OCI-M1 (cell line): ENCODE data around the gene EDNRB.
"Not testable (repeated sequence)": the region's sequence is repeated elsewhere in the genome, so short reads cannot be mapped to it uniquely, and the experiment has no call there.

Experiments
- DNase-seq: peaks from one replicate; lab custom pipeline; 2025; lab: John Stamatoyannopoulos, UW

EDNRB gene

GRCh38 chr13:77896536-77896935 is 22.1 kb downstream of the EDNRB start:
- DNase-seq, result no peak

DNA sequence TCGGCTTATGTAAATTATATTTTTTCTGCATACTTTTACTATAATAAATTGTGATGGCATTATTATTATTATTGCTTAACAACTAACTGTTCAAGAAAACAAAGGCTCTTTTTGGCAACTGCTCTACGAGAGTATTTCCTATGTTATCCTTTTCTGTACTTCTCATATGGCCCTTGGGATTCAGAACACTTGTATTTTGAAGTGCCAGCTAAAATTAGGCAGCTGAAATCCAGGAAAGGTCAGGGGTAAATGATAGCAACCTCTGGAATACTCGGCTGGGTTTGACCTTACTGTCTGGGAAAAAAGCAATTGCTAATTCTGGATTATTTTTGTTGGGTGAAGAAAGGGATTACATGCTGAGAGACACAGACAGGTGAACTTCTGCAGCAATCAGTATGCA is 23.9 kb downstream of the EDNRB start:
- DNase-seq, result no peak

GRCh38 chr13:77893066-77893465 is 25.6 kb downstream of the EDNRB start:
- DNase-seq, result no peak

- no peak for DNase-seq
Measured at GRCh38 chr13:77892491-77892890, 26.1 kb downstream of the EDNRB start.

GRCh38 chr13:77891486-77891885 is 27.1 kb downstream of the EDNRB start:
- DNase-seq, result no peak

GRCh38 chr13:77891041-77891440 is 27.6 kb downstream of the EDNRB start:
- no peak for DNase-seq

- DNase-seq, result no peak
Measured at GRCh38 chr13:77883328-77883727, 35.3 kb downstream of the EDNRB start.

- no peak for DNase-seq
Measured at GRCh38 chr13:77878190-77878589, 40.4 kb downstream of the EDNRB start.

GRCh38 chr13:77876176-77876575 is 42.5 kb downstream of the EDNRB start:
- no peak for DNase-seq

GRCh38 chr13:77874406-77874805 is 44.2 kb downstream of the EDNRB start:
- DNase-seq, result no peak

GRCh38 chr13:77872995-77873394 is 45.6 kb downstream of the EDNRB start:
- DNase-seq, result no peak

DNA sequence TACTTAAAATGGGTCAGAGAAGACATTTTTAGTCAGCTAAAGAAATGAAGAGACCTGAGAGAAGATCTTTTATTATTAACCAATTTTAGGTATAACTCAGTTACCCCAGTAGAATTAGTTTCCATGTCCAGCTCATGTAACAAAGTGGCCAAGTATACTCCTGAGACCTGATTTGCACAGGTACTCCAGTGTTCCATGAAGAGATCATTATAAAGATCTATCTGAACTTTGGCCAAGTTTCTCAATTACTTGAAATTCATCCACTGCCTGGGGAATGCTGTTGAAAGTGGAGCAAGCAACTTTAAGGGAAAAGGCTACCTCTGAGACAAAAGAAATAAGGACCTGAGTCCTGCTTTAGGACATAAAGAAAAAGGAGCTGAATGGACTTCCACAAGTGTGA is 47.0 kb downstream of the EDNRB start:
- DNase-seq, result no peak

DNA sequence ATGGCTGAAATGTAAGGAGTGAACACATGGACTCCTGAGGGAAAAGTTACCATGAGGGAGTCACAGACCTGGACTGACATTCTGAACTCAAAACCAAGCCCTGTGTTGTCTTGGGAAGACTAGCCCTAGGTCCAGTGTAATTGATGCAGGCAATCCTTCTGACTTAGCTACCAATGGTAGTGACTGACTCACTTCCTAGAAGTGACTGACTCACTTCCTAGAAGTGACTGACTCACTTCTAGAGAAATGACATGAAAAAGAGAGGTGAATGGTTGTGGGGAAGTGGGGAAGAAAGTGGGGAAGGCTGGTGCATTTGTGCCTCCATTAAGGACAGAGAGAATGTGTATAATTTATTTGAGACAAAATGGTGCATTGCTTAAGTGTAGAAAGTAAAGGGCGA is 49.9 kb downstream of the EDNRB start:
- peak; percentile 64 for DNase-seq

GRCh38 chr13:77866971-77867370 is 51.7 kb downstream of the EDNRB start:
- peak; percentile 88 for DNase-seq

DNA sequence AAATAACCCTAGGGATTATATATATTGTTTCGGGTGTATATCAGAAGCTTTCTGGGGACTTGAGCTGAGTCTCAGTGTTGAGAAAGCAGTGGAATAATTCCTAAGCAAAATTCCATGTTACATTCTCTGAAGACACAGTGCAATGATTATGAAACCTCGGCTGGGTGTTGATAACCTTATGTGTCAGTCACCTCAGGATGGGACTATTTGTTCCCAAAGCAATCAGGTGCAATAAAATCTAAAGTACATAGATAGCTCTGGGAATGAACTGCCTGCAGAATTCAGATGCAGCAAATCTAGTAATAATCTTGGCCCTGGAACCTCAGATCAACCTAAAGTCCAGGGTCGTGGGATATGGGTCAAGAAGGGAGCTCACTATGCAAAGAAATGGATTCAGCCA is 53.0 kb downstream of the EDNRB start:
- no peak for DNase-seq

DNA sequence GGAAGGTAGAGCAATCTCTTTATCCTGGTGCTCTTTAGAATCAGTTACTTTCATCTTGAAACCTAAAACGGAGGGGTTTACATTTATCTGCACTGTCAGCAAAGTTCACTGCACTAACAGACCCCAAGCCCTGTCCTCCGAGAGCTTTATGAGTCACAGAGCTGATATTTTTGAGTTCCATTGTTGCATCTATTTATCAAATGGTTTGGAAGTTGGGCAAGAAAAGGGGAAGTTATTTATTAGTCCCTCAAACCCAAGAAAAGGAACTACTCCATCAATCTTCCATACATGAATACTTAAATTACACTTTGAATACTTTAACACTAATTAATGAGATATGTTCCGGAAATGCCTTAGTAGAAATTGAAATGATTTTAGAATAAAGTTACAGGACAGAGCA is 55.5 kb downstream of the EDNRB start:
- DNase-seq, result peak; percentile 27

- no peak for DNase-seq
Measured at GRCh38 chr13:77861741-77862140, 56.9 kb downstream of the EDNRB start.

DNA sequence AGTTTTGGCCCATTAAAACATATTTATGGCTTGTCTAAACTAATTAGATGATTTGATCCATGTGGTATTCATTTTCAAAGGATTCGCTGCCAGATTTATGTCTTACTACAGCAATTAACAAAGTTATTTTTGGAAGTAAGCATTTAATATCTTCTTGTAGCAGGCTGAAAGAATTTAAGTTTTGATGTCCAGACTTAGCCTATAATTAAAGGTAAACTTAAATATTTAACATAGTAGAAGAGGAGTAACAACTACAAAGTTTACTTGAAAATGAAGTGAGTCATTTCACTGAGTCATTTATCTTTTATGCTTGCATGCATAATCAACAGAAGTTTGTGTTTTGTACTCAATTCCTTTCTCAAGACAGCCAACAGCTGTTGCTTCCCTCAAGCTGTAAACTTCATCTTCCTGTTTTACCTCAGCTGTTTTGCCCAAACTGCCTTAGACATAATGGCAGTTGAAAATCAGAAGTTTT is 58.1 kb downstream of the EDNRB start:
- peak; percentile 77 for DNase-seq

- no peak for DNase-seq
Measured at GRCh38 chr13:77859450-77859849, 59.2 kb downstream of the EDNRB start.

DNA sequence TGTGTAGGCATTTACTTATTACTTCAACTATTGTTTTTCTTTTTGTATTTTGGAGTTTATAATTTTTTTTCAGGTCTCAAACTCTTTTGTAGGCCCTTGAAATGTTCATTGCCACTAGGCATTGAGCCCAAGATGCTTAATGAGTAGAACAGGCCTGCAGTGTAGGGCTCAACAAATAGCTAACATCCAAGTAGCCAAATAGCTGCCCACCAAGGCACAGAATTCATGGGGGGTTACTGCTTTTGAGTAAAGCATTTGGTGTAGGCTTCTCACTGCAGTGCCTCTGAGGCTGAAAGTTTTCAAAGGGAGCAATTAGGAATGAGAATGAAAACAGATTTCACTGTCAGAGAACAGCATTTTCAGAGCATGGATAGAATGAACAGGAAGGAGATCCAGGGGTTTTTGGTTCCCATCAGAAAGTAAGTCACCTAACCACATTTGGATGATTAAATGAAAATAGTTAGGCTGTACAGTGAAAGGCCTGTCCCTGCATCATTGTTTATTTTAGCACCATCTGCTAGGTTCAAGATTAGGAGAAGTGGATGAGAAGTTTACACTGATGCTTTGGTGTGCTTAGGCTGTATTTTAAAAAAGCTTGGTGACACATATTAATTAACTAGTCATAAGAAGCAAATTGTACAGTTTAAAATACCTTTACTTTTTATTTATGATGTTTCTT is 61.0 kb downstream of the EDNRB start:
- no peak for DNase-seq

DNA sequence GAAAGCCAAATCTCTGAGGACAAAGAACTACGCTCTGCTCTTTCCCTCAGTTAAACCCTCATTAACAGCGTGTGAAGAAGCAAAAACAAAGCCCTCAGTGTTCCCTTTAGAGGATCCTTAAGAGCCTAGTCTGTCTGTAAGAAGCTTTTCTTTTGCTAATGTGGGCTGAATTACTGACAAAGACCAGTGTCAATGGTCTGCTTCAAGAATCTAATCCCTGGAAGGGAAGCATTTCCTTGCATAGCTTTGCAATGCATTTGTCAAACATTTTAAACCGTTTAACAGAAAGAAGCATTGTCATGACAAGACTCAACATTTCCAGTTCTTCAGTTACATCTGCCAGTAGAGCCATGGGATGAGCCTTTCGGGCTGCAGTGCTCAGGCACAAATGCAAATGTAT is 64.9 kb downstream of the EDNRB start:
- no peak for DNase-seq

DNA sequence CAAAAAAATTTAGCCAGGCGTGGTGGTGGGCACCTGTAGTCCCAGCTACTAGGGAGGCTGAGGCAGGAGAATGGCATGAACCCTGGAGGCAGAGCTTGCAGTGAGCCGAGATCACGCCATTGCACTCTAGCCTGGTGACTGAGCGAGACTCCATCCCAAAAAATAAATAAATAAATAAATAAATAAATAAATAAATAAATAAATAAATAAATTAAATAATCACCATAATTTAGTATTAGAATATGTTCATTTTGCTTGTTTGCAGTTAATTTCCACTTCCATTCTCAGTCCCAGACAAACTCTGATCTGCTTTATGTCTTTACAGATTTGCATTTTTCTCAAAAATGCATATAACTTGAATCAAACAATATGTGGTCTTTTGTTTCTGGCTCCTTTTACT is 70.6 kb downstream of the EDNRB start:
- DNase-seq, result not testable (repeated sequence)

GRCh38 chr13:77846173-77846572 is 72.5 kb downstream of the EDNRB start:
- DNase-seq, result peak; percentile 63
